GM23338 (cell line): ENCODE measurements around the gene DCTPP1. TPM values are rescaled to one million over a fixed set of nuclear protein-coding genes. Genes with fewer than 3 reads are reported as not detected.
"Not testable (repeated sequence)": the region's sequence is repeated elsewhere in the genome, so short reads cannot be mapped to it uniquely, and the experiment has no call there.

ENCODE experiments used
- ATAC-seq: fragments of 200-7000 bp; cut with Tn5 transposase; 3 replicates; pipeline ENCODE4 v1.9.1; 2020
- DNase-seq: peaks from one replicate; pipeline ENCODE4 v3.0.0-alpha.2; 2015; ENCODE audit warnings: low spot score
- H2AFZ ChIP-seq: fragments of 200-600 bp; sonication (generic); 2 replicates; pipeline ENCODE4 v1.8.0; 2016; ENCODE audit warnings: antibody characterized with exemption, mild to moderate bottlenecking, moderate library complexity
- H3F3A ChIP-seq: fragments of 200-600 bp; sonication (generic); replicated peaks from 2 replicates; pipeline ENCODE4 v1.8.0; 2017; ENCODE audit warnings: antibody characterized with exemption, mixed run types, low read depth
- H3K27ac ChIP-seq: fragments of 200-600 bp; sonication (generic); 2 replicates; pipeline ENCODE4 v1.6.1; 2016; ENCODE audit warnings: low read depth
- H3K27me3 ChIP-seq: fragments of 200-600 bp; sonication (generic); 2 replicates; pipeline ENCODE4 v1.8.0; 2016; ENCODE audit warnings: mild to moderate bottlenecking, mixed run types, moderate library complexity; ENCODE audit not compliant: insufficient read depth
- H3K36me3 ChIP-seq: fragments of 200-600 bp; sonication (generic); 2 replicates; pipeline ENCODE4 v1.8.0; 2016; ENCODE audit warnings: mild to moderate bottlenecking; ENCODE audit not compliant: insufficient read depth
- H3K4me1 ChIP-seq: fragments of 200-600 bp; sonication (generic); 2 replicates; pipeline ENCODE4 v1.8.0; 2016; ENCODE audit warnings: mild to moderate bottlenecking, moderate library complexity; ENCODE audit not compliant: insufficient read depth
- H3K4me2 ChIP-seq: fragments of 200-600 bp; sonication (generic); 2 replicates; pipeline ENCODE4 v1.7.1; 2017; ENCODE audit warnings: mixed run types
- H3K4me3 ChIP-seq: fragments of 200-600 bp; sonication (generic); 2 replicates; pipeline ENCODE4 v1.6.1; 2016; ENCODE audit warnings: mixed run types
- H3K79me2 ChIP-seq: fragments of 200-600 bp; sonication (generic); replicated peaks from 2 replicates; pipeline ENCODE4 v1.8.0; 2017; ENCODE audit warnings: mild to moderate bottlenecking; ENCODE audit not compliant: insufficient read depth
- H3K9me2 ChIP-seq: fragments of 200-600 bp; sonication (generic); 2 replicates; pipeline ENCODE4 v1.8.0; 2017; ENCODE audit not compliant: insufficient read depth
- H4K20me1 ChIP-seq: fragments of 200-600 bp; sonication (generic); replicated peaks from 2 replicates; pipeline ENCODE4 v1.8.0; 2017; ENCODE audit warnings: mild to moderate bottlenecking; ENCODE audit not compliant: insufficient read depth
- H3K27ac Mint-ChIP-seq: 2 replicates; pipeline ENCODE4 v1.8.0; 2020; ENCODE audit warnings: inconsistent platforms, mild to moderate bottlenecking, moderate library complexity, mixed read lengths
- H3K27me3 Mint-ChIP-seq: 3 replicates; pipeline ENCODE4 v1.8.0; 2022; ENCODE audit warnings: low read depth, mild to moderate bottlenecking, moderate library complexity, mixed read lengths, inconsistent platforms; ENCODE audit not compliant: insufficient read depth, poor library complexity
- H3K36me3 Mint-ChIP-seq: 3 replicates; pipeline ENCODE4 v1.8.0; 2021; ENCODE audit warnings: low read depth, mild to moderate bottlenecking, inconsistent platforms, moderate library complexity, mixed read lengths
- H3K4me1 Mint-ChIP-seq: 3 replicates; pipeline ENCODE4 v1.8.0; 2020; ENCODE audit warnings: mild to moderate bottlenecking, inconsistent platforms, mixed read lengths
- H3K4me3 Mint-ChIP-seq: 3 replicates; pipeline ENCODE4 v1.8.0; 2021; ENCODE audit warnings: moderate library complexity, mild to moderate bottlenecking, inconsistent platforms, mixed read lengths
- H3K9me3 Mint-ChIP-seq: 3 replicates; pipeline ENCODE4 v1.8.0; 2020; ENCODE audit warnings: moderate library complexity, mild to moderate bottlenecking, inconsistent platforms, mixed read lengths
- EZH2 ChIP-seq: fragments of 200-600 bp; sonication (generic); IDR thresholded peaks from one replicate; pipeline ENCODE4 v1.8.0; 2017; ENCODE audit warnings: antibody characterized with exemption, mild to moderate bottlenecking, low read depth; ENCODE audit not compliant: unreplicated experiment
- ZNF114 ChIP-seq: fragments of 250-450 bp; sonication (Bioruptor Pico); IDR thresholded peaks from 2 replicates; pipeline ENCODE4 v1.5.0; 2020; ENCODE audit warnings: mild to moderate bottlenecking, moderate library complexity
- ZNF331 ChIP-seq: fragments of 250-450 bp; sonication (Bioruptor Pico); IDR thresholded peaks from 2 replicates; pipeline ENCODE4 v1.5.0; 2020; ENCODE audit warnings: low read depth, mild to moderate bottlenecking, moderate library complexity
- ZNF462 ChIP-seq: fragments of 250-450 bp; sonication (Bioruptor Pico); IDR thresholded peaks from 2 replicates; pipeline ENCODE4 v1.5.0; 2020; ENCODE audit warnings: mild to moderate bottlenecking, moderate library complexity
- polyA plus RNA-seq: library from polyadenylated mRNA; unstranded; fragments of >200 nt; fragmentation: Nextera tagmentation; extraction: Ambion mirVana; gene quantifications from 2 replicates; pipeline ENCODE4 v1.2.1, GENCODE V29; 2016
- total RNA-seq: library from RNA; depleted of rRNA; stranded (reverse); fragments of >200 nt; shearing (Covaris generic); gene quantifications from 2 replicates; pipeline ENCODE4 v1.2.3, GENCODE V29; 2014

DCTPP1 gene
- total and polyA plus RNA-seq, 2 experiments from 2014 or later = 54.1 to 58.3 TPM

DNA sequence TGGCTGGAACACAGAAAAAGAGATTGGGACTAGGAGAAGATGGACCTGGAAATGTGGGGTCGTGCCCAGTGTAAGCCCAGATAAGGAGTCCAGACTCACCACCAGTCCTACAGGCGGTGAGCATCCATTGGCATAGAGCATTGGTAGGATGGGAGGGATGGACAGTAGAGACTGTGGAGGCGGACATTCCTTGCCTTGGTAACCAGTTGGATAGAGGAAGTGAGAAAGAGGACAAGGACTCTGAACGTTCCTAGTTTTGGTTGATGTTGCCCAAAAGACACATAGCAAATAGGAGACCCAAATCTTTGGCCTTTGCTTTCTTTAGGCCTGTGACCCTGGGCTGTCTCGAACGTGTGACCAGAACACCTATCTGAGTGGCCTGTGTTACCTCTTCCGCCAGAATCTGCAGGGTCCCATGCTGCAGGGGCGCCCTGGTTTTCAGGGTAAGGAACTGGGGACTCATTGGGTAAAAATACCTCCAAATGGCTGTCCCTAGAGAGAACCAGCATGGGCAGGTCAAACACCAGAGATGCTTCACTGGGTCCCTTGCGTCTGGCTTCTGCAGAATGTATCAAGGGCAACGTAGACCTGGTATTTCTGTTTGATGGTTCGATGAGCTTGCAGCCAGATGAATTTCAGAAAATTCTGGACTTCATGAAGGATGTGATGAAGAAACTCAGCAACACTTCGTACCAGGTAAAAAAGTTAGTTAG is 49.1 kb upstream of the DCTPP1 start:
- Mint-ChIP-seq H3K4me3 (no peak overlapping the region), H3K9me3 (no peaks in the 10 kb centered on the region), H3K4me1 (no peaks in the 10 kb centered on the region), H3K36me3 (no peaks in the 10 kb centered on the region), H3K27ac (no peak overlapping the region), H3K27me3 (peaks cover 5% of the 10 kb centered on the region)
- Histone ChIP-seq H3K4me2 (no peak overlapping the region), H3K36me3 (no peaks in the 10 kb centered on the region), H3F3A (no peaks in the 10 kb centered on the region), H3K79me2 (no peaks in the 10 kb centered on the region), H3K9me2 (no peaks in the 10 kb centered on the region), H3K27ac (no peak overlapping the region), H3K4me1 (no peaks in the 10 kb centered on the region), H2AFZ (no peak overlapping the region), H3K27me3 (peaks cover 13% of the 10 kb centered on the region; the same call in 1 of the 2 replicates), H3K4me3 (no peak overlapping the region), H4K20me1 (no peaks in the 10 kb centered on the region)
- TF ChIP-seq ZNF331 (CRISPR knock-in tag) (no peak), ZNF462 (CRISPR knock-in tag) (no peak), ZNF114 (CRISPR knock-in tag) (no peak), EZH2 (no peak)
- no peak for ATAC-seq
- no peak for DNase-seq

GRCh38 chr16:30477773-30478172 is 47.9 kb upstream of the DCTPP1 start:
- not testable (repeated sequence) for ATAC-seq, H3K4me1 ChIP-seq, H3K27me3 Mint-ChIP-seq, DNase-seq, H3K4me3 ChIP-seq, H3K4me2 ChIP-seq, H3K4me1 Mint-ChIP-seq, H3K36me3 Mint-ChIP-seq, H3K36me3 ChIP-seq, H3F3A ChIP-seq, H3K9me2 ChIP-seq, H3K27ac ChIP-seq, H3K9me3 Mint-ChIP-seq, H3K27ac Mint-ChIP-seq, H2AFZ ChIP-seq, H3K79me2 ChIP-seq, H3K4me3 Mint-ChIP-seq, H4K20me1 ChIP-seq
- peaks cover 13% of the 10 kb centered on the region; the same call in 1 of the 2 replicates for H3K27me3 ChIP-seq
